Mesothelial cell of epicardium (in vitro differentiated cells): Measurements from ENCODE around the gene TTLL4. TPM values are rescaled to one million over a fixed set of nuclear protein-coding genes. Genes with fewer than 3 reads are reported as not detected.

Experiments
- DNase-seq, 2 experiments: peaks; one replicate each; pipeline ENCODE4 v3.0.0; 2021; ENCODE audit warnings: low spot score in 2 of 2; ENCODE audit not compliant: unreplicated experiment in 2 of 2
- H3K27ac Mint-ChIP-seq: 2 replicates; pipeline ENCODE4 v1.8.0; 2021; ENCODE audit warnings: mixed read lengths
- H3K27me3 Mint-ChIP-seq: 2 replicates; pipeline ENCODE4 v1.8.0; 2021; ENCODE audit warnings: low read depth, mixed read lengths
- H3K36me3 Mint-ChIP-seq: 2 replicates; pipeline ENCODE4 v1.8.0; 2021; ENCODE audit warnings: mixed read lengths
- H3K4me1 Mint-ChIP-seq: 2 replicates; pipeline ENCODE4 v1.8.0; 2021; ENCODE audit warnings: mixed read lengths
- H3K4me3 Mint-ChIP-seq: 2 replicates; pipeline ENCODE4 v1.8.0; 2021; ENCODE audit warnings: mild to moderate bottlenecking, moderate library complexity, mixed read lengths
- H3K9me3 Mint-ChIP-seq: 2 replicates; pipeline ENCODE4 v1.8.0; 2021; ENCODE audit warnings: mixed read lengths
- CTCF ChIP-seq: fragments of 200-600 bp; sonication (generic); IDR thresholded peaks from one replicate; pipeline ENCODE4 v1.5.0; 2021; ENCODE audit warnings: antibody characterized with exemption; ENCODE audit not compliant: unreplicated experiment
- total RNA-seq: library from RNA; stranded (reverse); gene quantifications from 3 replicates; pipeline ENCODE4 v1.2.1, GENCODE V29; 2021

The TTLL4 gene
- total RNA-seq, 1 donor from 2014 or later = 61.8 TPM

- H3K36me3 Mint-ChIP-seq = peaks cover 18% of the 10 kb centered on the region
- H3K4me3 Mint-ChIP-seq = no peak overlapping the region
- H3K9me3 Mint-ChIP-seq = no peaks in the 10 kb centered on the region
- peaks cover 12% of the 10 kb centered on the region for H3K4me1 Mint-ChIP-seq
- peak overlapping the region; percentile 75 for H3K27ac Mint-ChIP-seq
- DNase-seq = no peak
- H3K27me3 Mint-ChIP-seq = no peaks in the 10 kb centered on the region
- TF ChIP-seq CTCF = no peak
Observed at GRCh38 chr2:218717262-218717661, 6.6 kb downstream of the TTLL4 start.

- DNase-seq = no peak
- Mint-ChIP-seq H3K4me3 (no peak overlapping the region), H3K36me3 (peaks cover 18% of the 10 kb centered on the region), H3K4me1 (peaks cover 19% of the 10 kb centered on the region), H3K27ac (no peak overlapping the region), H3K27me3 (no peaks in the 10 kb centered on the region), H3K9me3 (no peaks in the 10 kb centered on the region)
- no peak for TF ChIP-seq CTCF
Observed at GRCh38 chr2:218718058-218718457, 7.4 kb downstream of the TTLL4 start.

DNA sequence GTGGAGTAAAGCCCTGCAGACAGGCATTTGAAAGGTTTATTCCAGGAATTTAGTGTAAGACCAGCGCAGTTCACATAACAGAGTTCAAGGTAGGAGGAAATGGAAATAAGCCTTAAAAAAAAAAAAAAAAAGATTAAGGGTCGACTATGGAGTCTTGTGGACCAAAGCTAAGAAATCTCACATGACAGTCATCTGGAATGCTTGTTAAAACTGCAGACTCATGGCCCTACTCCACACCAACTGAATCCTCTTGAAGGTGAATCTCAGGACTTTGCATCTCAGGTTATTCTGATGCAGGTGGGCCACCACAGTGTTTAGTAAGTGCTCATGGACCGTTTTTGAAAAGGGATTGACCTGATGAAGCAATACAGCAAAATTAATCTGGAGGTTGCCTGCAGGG is 8.8 kb downstream of the TTLL4 start:
- no peak overlapping the region for H3K27ac Mint-ChIP-seq
- no peak overlapping the region for H3K4me3 Mint-ChIP-seq
- H3K36me3 Mint-ChIP-seq = peaks cover 18% of the 10 kb centered on the region
- peaks cover 19% of the 10 kb centered on the region for H3K4me1 Mint-ChIP-seq
- DNase-seq = no peak
- no peak for TF ChIP-seq CTCF
- H3K9me3 Mint-ChIP-seq = no peaks in the 10 kb centered on the region
- no peaks in the 10 kb centered on the region for H3K27me3 Mint-ChIP-seq

DNA sequence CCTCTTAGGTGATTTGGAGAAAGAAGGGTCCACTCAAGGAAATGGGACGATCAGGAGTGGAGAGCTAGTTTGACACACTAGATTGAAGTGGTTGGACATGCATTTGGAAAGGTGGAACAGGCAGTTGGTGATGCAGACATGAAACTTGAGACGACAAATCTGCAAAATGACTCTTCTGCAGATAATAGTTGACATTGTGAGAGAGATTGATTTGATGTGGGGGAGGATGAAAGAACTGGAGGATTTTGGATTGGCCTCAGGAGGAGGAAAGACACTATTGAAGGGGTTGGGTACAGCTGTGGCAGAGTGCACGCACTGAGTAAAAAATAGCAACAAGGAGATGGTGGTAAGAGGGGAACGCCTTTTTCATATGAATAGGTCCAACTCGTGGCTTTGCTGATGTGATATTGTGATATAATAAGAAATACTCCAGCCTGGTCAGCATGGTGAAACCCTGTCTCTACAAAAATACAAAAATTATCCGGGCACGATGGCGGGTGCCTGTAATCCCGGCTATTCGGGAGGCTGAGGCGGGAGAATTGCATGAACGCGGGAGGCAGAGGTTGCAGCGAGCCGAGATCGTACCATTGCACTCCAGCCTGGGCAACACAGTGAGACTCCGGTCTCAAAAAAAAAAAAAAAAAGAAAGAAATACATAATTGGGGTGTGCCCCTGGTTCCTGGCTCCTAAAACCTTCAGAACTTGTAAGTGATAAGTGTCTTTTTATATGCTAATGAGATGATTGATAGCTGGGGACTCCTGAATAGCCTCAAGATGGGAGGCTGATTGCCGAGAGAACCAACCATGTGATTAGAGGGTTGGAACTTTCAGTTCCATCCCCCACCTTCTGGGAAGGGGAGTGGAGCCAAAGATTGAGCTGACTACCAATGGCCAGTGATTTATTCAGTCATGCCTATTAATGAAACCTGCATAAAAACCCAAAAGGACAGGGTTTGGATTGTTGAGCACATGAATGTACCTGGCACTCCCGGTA is 9.7 kb downstream of the TTLL4 start:
- Mint-ChIP-seq H3K36me3 (peaks cover 18% of the 10 kb centered on the region), H3K9me3 (no peaks in the 10 kb centered on the region), H3K27me3 (no peaks in the 10 kb centered on the region), H3K27ac (no peak overlapping the region), H3K4me3 (no peak overlapping the region), H3K4me1 (peaks cover 19% of the 10 kb centered on the region)
- TF ChIP-seq CTCF = no peak
- no peak for DNase-seq

DNA sequence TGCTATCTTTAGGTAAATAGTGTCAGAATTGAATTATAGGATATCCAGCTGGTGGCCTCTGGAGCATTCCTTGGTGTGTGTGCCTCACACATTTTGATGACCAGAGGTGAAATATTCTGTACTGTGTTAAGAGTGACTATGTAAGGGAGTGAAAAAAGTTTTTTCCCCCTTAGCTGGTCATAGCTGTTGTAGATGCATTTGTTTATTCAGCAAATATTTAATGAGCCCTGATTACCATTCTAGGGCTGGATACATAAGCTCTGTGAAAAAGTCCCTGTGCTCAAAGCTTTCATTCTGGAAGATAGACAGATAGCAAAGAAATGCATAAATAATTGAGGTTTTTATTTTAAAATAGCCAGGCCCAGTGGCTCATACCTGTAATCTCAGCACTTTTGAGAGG is 10.9 kb downstream of the TTLL4 start:
- H3K27me3 Mint-ChIP-seq = no peaks in the 10 kb centered on the region
- H3K4me3 Mint-ChIP-seq = no peak overlapping the region
- peaks cover 21% of the 10 kb centered on the region for H3K36me3 Mint-ChIP-seq
- TF ChIP-seq CTCF = no peak
- no peak for DNase-seq
- H3K9me3 Mint-ChIP-seq = peaks cover 7% of the 10 kb centered on the region
- no peak overlapping the region for H3K27ac Mint-ChIP-seq
- H3K4me1 Mint-ChIP-seq = peaks cover 19% of the 10 kb centered on the region
